Glutamatergic neuron (in vitro differentiated cells): ENCODE data around the gene ALDH5A1. TPM values are rescaled to one million over a fixed set of nuclear protein-coding genes. Genes with fewer than 3 reads are reported as not detected.

ENCODE experiments used
- DNase-seq: peaks from one replicate; pipeline ENCODE4 v3.0.0; 2022
- H3K27ac Mint-ChIP-seq: one replicate; pipeline ENCODE4 v1.8.0; 2020; ENCODE audit warnings: mild to moderate bottlenecking, mixed read lengths, inconsistent platforms; ENCODE audit not compliant: unreplicated experiment
- H3K27me3 Mint-ChIP-seq: one replicate; pipeline ENCODE4 v1.8.0; 2020; ENCODE audit warnings: mild to moderate bottlenecking, moderate library complexity, mixed read lengths, inconsistent platforms; ENCODE audit not compliant: unreplicated experiment
- H3K36me3 Mint-ChIP-seq: one replicate; pipeline ENCODE4 v1.8.0; 2020; ENCODE audit warnings: mild to moderate bottlenecking, mixed read lengths, inconsistent platforms; ENCODE audit not compliant: unreplicated experiment
- H3K4me1 Mint-ChIP-seq: one replicate; pipeline ENCODE4 v1.8.0; 2020; ENCODE audit warnings: mild to moderate bottlenecking, low read depth, mixed read lengths, inconsistent platforms; ENCODE audit not compliant: unreplicated experiment
- H3K4me3 Mint-ChIP-seq: one replicate; pipeline ENCODE4 v1.8.0; 2020; ENCODE audit warnings: mild to moderate bottlenecking, mixed read lengths, inconsistent platforms; ENCODE audit not compliant: unreplicated experiment
- H3K9me3 Mint-ChIP-seq: one replicate; pipeline ENCODE4 v1.8.0; 2020; ENCODE audit warnings: mild to moderate bottlenecking, moderate library complexity, mixed read lengths, inconsistent platforms; ENCODE audit not compliant: unreplicated experiment
- total RNA-seq: library from RNA; stranded (reverse); fragmentation: NEBNext Ultra II Directional; extraction: Animal tissue kit (Norgen Biotek cat#: 25700); gene quantifications from one replicate; pipeline ENCODE4 v1.2.1, GENCODE V29; 2021; ENCODE audit not compliant: unreplicated experiment
- TF ChIP-seq, protein P1 (sequence below): fragments of 200-600 bp; sonication (generic); IDR thresholded peaks from one replicate; pipeline ENCODE4 v1.5.0; 2021; ENCODE audit not compliant: partially characterized antibody, unreplicated experiment

Gene ALDH5A1
- total RNA-seq, 1 donor from 2014 or later: 1.2 TPM

DNA sequence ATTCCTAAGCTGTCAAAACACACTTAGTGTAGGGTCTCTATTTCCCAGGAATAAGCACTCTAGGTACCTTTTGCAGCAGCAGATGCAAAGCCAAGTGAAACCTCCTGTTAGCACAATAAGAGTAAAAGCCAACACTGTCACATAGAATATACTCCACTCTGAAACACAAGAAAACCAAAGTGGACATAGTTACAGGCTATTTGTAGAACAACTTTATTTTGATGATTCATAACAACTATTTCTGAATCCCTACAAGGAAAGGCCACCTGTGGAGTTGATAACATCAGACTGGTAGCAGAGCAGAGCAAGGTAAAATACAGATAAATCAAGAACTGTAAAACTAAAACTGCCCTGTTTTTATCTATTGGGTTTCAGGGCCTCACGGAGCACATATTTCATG is 59.7 kb downstream of the ALDH5A1 start:
- H3K4me3 Mint-ChIP-seq: no peak overlapping the region
- TF ChIP-seq, protein P1, sequence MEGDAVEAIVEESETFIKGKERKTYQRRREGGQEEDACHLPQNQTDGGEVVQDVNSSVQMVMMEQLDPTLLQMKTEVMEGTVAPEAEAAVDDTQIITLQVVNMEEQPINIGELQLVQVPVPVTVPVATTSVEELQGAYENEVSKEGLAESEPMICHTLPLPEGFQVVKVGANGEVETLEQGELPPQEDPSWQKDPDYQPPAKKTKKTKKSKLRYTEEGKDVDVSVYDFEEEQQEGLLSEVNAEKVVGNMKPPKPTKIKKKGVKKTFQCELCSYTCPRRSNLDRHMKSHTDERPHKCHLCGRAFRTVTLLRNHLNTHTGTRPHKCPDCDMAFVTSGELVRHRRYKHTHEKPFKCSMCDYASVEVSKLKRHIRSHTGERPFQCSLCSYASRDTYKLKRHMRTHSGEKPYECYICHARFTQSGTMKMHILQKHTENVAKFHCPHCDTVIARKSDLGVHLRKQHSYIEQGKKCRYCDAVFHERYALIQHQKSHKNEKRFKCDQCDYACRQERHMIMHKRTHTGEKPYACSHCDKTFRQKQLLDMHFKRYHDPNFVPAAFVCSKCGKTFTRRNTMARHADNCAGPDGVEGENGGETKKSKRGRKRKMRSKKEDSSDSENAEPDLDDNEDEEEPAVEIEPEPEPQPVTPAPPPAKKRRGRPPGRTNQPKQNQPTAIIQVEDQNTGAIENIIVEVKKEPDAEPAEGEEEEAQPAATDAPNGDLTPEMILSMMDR: no peak
- H3K4me1 Mint-ChIP-seq: peaks cover 2% of the 10 kb centered on the region
- DNase-seq: no peak
- no peak overlapping the region for H3K27ac Mint-ChIP-seq
- peaks cover 2% of the 10 kb centered on the region for H3K9me3 Mint-ChIP-seq
- peaks cover under 1% of the 10 kb centered on the region for H3K36me3 Mint-ChIP-seq
- H3K27me3 Mint-ChIP-seq: peaks cover 2% of the 10 kb centered on the region

DNA sequence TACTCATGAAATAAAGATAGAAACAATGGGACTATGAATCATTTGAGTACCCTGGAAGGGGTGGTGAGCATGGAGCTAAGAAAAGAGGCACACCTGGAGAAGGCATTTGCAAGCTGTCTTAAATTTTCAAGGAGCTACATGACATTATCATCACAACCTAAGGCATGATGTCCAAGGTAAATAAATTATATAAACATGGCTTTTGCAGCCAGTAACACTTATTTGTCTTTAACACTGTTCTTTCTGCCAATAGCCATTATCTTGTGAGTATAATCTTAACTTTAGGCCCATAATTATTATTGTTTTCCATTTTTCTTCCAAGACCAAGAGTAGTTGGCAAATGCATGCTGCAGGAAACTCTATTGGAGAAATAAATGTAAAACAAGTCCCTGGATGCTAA is 63.7 kb downstream of the ALDH5A1 start:
- H3K4me1 Mint-ChIP-seq: no peaks in the 10 kb centered on the region
- peaks cover 1% of the 10 kb centered on the region for H3K27me3 Mint-ChIP-seq
- TF ChIP-seq, protein P1: no peak
- H3K9me3 Mint-ChIP-seq: no peaks in the 10 kb centered on the region
- no peak overlapping the region for H3K27ac Mint-ChIP-seq
- H3K36me3 Mint-ChIP-seq: peaks cover 5% of the 10 kb centered on the region
- DNase-seq: no peak
- H3K4me3 Mint-ChIP-seq: no peak overlapping the region

DNA sequence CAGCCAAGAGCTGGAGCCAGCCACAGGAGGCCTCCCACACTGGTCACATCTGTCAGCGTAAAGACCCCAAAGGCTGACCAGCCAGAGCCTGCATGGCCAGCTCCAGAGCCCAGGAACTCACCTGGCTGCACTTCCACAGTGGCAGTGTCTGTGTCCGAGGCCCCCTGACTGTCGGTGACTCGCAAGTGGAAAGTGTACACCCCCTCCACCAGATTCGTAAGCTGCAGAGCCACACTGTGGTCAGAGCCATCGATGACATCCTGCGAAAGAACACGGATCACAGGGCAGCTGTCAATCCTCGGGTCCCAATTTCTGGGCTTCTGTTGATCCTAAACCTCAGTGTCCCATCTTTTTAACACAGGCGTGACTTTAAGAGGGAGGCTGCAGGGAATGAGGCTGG is 69.3 kb downstream of the ALDH5A1 start:
- Mint-ChIP-seq H3K27me3 (no peaks in the 10 kb centered on the region), H3K36me3 (peaks cover 5% of the 10 kb centered on the region), H3K9me3 (no peaks in the 10 kb centered on the region), H3K27ac (no peak overlapping the region), H3K4me3 (no peak overlapping the region), H3K4me1 (no peaks in the 10 kb centered on the region)
- TF ChIP-seq, protein P1: no peak
- no peak for DNase-seq

DNA sequence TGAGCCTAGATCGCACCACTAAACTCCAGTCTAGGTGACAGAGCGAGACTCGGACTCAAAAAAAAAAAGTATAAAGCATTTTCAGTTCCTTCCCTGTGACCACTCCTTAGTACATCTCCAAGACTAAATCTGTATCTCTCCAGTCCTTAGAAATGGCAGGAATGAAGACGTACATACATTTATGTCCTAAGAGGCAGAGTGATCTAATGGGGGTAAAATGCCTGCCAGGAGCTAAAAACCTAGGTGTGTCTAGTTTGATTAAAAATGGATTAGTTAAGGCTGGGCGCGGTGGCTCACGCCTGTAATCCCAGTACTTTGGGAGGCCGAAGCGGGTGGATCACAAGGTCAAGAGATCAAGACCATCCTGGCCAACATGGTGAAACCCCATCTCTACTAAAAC is 70.4 kb downstream of the ALDH5A1 start:
- H3K9me3 Mint-ChIP-seq: no peaks in the 10 kb centered on the region
- no peaks in the 10 kb centered on the region for H3K36me3 Mint-ChIP-seq
- no peaks in the 10 kb centered on the region for H3K4me1 Mint-ChIP-seq
- TF ChIP-seq, protein P1: no peak
- no peak for DNase-seq
- H3K27me3 Mint-ChIP-seq: no peaks in the 10 kb centered on the region
- no peak overlapping the region for H3K4me3 Mint-ChIP-seq
- no peak overlapping the region for H3K27ac Mint-ChIP-seq

DNA sequence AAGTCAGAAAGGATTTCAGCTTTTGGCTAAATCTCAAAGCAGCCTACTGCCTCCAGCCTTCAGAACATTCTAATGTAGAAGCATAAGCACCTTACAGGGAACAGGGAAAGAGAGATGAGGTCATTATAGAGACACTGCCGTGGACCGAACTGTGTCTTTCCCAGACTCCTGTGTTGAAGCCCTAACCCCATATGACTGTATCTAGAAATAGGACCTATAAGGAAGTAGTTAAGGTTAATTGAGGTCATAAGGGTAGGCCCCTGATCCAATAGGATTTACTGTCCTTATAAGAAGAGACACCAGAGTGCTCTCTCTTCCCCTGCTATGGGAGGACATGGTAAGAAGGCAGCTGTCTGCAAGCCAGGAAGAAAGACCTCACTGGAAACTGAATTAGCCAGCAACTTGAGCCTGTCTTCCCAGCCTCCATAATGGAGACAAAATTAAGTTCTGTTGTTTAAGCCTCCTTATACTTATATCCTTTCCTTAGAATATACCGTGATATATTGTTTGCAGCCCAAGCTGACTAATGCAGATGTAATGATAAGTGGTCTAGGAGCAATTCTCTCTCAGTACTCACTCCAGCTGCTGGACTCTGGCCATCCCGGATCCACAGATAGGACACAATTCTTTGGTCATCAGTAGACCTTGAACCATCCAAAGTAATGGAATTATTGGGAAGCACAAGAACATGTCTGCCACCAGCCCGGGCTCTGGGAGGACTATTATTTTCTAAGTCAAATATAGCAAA is 71.4 kb downstream of the ALDH5A1 start:
- Mint-ChIP-seq H3K9me3 (no peaks in the 10 kb centered on the region), H3K36me3 (no peaks in the 10 kb centered on the region), H3K4me1 (no peaks in the 10 kb centered on the region), H3K4me3 (no peak overlapping the region), H3K27me3 (no peaks in the 10 kb centered on the region), H3K27ac (no peak overlapping the region)
- TF ChIP-seq, protein P1: no peak
- no peak for DNase-seq
